NCI-H1694 treated with DMSO at 0.1 percent for 48 hours (cell line): ENCODE data around the gene PPIB.
"Not testable (repeated sequence)": the region's sequence is repeated elsewhere in the genome, so short reads cannot be mapped to it uniquely, and the experiment has no call there.

Experiments used
- DNase-seq: peaks from one replicate; lab custom pipeline; 2025; lab: John Stamatoyannopoulos, UW

PPIB gene

GRCh38 chr15:64110108-64110701, 52.6 kb downstream of the PPIB start:
- DNase-seq = not testable (repeated sequence)

DNA sequence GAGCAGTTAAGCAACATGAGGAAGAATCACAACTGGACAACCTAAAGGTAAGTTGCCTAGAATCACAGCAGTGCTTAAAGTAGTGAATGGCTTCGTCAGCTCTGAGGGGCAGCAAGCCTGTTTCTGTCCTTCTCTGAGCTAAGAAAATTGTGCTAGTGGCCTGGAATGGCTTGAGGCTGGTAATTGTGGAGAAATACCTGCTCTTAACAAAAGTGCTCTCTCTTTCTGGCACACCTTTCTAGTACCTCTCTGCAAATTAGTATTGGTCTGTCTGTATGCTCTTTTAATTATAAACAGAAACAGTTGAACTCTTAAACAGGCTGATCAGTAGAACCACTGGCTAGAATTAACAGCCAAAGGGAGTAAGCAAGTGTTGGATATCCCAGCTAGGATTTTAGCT, 55.5 kb downstream of the PPIB start:
- DNase-seq = no peak
